H4 (cell line): ENCODE results near the gene SLIT3. TPM values are rescaled to one million over a fixed set of nuclear protein-coding genes. Genes with fewer than 3 reads are reported as not detected.
A peak's percentile ranks its signal among the peaks of the same experiment; 100 is the strongest.

Experiments
- DNase-seq: peaks from one replicate; pipeline ENCODE4 v3.0.0-alpha.2; 2015; ENCODE audit warnings: low spot score
- total RNA-seq: library from RNA; depleted of rRNA; stranded (reverse); fragments of >200 nt; shearing (Covaris generic); gene quantifications from 2 replicates; pipeline ENCODE4 v1.2.3, GENCODE V29; 2014

SLIT3 gene
- total RNA-seq, 1 experiment from 2014 or later = 0.58 TPM

GRCh38 chr5:169002953-169003555, 297.9 kb downstream of the SLIT3 start:
- DNase-seq = no peak

DNA sequence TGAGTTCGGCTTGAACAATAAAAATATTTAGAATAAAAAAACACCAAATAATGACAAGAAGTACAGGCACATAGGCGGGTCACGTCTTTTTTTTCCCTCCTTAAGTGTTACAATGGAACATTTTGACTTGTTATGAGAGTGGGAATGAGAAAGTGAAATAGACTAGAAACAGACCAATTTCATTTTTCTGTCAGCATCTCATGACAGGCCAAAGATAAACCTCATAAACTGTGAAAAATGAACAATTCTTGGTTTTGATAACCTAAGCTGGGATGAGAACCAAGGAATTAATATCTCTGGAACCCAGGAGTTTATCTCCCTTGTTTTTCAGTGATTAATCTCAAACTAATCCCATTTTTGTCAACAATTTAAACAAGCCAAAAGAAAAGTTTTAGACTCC, 299.5 kb downstream of the SLIT3 start:
- no peak for DNase-seq

DNA sequence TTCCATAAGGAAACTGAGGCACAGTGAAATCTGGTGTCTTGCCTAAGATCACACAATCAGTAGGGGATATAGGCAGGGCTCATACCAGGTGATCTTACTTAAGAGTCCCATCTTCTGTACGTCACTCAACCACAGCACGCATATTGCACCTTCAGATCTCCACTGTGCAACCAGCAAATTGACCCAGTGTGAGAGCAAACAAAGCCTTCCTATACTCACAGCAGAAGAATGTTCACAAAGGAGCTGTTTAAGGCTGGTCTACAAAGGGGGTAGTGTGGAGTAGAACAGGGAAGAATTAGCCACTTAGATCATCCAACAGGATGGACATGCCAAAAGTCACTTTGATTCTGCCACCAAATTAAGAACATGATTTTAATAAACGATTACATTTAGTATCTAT, 305.9 kb downstream of the SLIT3 start:
- no peak for DNase-seq

- DNase-seq = peak; percentile 21
Measured at GRCh38 chr5:168992687-168993086, 308.3 kb downstream of the SLIT3 start.

GRCh38 chr5:168992016-168992415, 308.9 kb downstream of the SLIT3 start:
- DNase-seq = no peak

- no peak for DNase-seq
Measured at GRCh38 chr5:168991311-168991710, 309.6 kb downstream of the SLIT3 start.

DNA sequence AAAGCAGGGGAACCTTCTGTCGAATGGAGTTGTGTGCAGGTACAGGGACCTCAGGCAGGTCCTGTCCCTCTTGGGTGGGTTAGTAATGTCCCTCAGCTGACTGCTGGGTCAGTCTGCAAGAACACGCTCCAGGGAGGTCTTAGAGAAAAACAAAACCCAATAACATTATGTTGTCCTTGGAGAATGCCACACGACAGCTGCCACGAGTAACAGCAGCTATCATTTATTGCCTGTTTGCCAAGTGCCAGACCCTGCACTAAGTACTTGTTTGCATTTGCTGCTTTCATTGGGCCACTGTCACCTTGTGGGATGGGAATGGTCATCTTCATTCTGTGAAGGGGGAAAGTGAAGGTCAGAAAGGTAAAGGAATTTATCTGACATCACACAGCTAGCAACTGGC, 310.3 kb downstream of the SLIT3 start:
- no peak for DNase-seq

GRCh38 chr5:168989731-168990505, 311.0 kb downstream of the SLIT3 start:
- DNase-seq = no peak

- no peak for DNase-seq
Measured at GRCh38 chr5:168988699-168989098, 312.2 kb downstream of the SLIT3 start.

GRCh38 chr5:168987543-168988300, 313.2 kb downstream of the SLIT3 start:
- DNase-seq = peak; percentile 57

- DNase-seq = no peak
Measured at GRCh38 chr5:168985454-168985853, 315.5 kb downstream of the SLIT3 start.

DNA sequence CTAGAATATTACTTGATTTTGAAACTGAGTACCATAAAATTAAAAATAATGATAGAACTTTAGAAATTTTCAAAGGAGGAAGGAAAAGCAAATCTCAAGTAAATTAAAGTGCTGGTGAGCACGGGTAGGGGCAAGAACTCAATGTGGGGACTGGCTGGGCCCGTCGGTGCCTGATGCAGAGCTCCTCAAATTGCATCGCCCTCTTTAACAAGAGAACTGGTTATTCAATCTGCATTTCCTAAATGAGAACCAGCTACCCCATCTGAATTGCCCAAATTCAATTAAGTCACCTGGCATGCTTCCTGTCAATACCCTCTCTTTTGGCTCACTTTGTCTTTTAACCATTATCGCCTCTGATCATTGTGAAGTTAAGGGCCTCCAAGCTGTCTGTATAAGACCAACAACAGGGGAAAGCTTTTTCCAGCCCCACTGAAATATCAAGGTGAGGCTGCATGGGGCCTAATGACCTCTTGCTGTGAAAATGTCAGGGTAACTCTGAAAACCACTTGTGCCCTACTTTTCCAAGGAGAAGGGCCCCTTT, 316.7 kb downstream of the SLIT3 start:
- DNase-seq = no peak

DNA sequence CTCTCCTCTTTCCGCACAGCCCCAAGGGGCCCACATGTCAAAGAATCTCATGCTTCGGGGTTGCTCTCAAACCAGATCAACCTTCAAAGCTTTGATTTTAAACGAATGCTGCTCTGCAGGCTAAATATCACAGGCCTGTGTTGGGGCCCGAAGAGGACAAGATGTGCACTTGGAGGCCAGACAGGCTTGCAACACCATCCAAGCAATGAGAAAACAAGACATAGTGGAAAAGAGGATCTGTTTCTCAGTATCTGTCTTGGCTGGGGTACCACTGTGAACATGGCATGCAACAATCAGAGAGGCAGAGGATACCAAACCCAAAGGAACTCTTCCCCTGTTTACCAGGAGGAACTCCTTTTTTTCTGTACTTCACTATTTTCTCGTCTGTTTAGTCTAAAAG, 321.8 kb downstream of the SLIT3 start:
- DNase-seq = no peak

- DNase-seq = no peak
Measured at GRCh38 chr5:168978500-168978899, 322.4 kb downstream of the SLIT3 start.

- DNase-seq = peak; percentile 15
Measured at GRCh38 chr5:168978015-168978414, 322.9 kb downstream of the SLIT3 start.

DNA sequence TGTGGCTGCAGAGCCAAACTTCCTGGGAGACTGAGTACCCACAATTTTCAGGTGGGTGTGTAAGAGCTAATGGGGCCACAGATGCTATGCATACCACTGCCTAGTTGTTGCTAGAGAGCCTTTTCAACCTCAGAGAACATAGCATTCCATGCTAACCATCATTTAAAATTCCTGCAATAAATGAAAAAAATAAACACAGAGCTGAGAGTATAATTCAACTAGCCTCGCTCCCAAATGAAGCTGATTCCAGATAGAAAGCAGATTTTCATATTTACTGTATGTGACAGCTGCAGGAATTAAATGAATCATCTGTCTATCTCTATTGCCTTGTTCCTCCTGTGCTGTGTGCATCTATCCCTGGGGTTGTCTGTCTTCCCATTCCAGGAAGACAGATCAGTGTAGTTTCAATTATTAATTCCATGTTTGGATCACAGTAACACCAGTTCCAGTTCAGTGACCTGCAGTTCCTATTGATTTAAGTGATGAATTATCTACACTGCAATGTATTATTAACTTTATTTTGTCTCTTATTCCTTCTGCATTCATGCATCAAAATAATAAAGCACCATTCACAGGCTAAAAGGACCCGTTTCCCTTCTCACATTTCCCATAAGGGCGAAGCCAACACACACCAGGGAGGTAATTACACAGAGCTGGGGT, 324.5 kb downstream of the SLIT3 start:
- DNase-seq = no peak

DNA sequence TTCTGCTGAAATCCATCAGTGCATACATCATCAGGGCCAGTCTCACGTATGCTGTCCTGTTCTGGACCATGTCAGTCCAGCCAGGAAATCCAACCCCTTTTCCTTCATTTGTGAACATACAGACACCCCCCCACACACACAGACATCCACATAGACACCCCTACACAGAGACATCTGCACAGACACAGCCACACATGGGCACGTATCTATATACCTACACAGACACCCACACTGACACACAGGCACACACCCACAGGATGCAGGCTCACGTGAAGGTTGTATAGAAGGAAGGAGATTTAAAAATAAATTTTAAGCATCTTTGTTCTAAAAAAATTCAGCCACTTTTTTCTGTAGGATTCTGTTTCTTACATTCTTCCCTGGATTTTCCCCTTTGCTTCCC, 325.6 kb downstream of the SLIT3 start:
- no peak for DNase-seq

DNA sequence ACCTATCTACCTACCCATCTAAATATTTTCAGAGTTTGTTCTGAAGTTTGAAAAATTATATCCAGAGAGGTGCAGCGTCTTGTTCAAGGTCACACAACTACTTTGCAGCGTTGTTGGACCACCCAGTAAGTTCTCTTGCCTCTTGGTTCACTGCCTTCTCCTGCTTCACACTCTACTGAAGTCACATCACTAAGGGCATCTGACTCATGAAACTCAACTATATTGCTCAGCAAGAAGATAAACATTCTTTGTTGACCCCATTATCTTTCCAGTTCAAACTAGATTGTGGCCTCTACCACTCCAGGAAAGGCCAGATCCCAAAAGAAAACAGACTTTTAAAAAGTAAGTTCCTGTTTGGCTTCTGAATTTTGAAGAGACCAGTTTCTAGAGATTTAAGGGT, 326.9 kb downstream of the SLIT3 start:
- no peak for DNase-seq

- no peak for DNase-seq
Measured at GRCh38 chr5:168972731-168973130, 328.2 kb downstream of the SLIT3 start.

DNA sequence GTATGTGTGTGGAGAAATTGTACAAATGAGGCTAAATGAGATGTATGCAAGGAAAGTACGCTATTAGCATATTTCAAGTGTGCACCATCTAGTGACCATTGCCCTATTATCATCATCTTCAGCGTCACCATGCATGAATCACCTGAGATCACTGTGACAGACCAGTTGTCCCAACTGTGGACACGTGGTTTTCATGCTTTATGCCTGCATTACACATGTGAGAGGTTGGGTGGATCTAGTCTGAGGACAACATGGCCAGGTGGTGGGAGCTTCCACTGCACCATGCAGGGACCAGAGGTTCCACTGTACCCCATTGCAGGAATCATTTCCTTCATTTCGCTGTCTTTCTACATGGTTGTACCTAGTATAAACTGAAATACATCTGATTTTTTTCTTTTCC, 329.8 kb downstream of the SLIT3 start:
- DNase-seq = no peak

- no peak for DNase-seq
Measured at GRCh38 chr5:168969326-168969886, 331.5 kb downstream of the SLIT3 start.
